ENCODE data around the gene SDK1.

Gene SDK1

GRCh38 chr7:4009211-4010060, 708.4 kb downstream of the SDK1 start:
- DNase-seq = no peak

GRCh38 chr7:4010061-4010605, 709.1 kb downstream of the SDK1 start:
- DNase-seq = no peak

DNA sequence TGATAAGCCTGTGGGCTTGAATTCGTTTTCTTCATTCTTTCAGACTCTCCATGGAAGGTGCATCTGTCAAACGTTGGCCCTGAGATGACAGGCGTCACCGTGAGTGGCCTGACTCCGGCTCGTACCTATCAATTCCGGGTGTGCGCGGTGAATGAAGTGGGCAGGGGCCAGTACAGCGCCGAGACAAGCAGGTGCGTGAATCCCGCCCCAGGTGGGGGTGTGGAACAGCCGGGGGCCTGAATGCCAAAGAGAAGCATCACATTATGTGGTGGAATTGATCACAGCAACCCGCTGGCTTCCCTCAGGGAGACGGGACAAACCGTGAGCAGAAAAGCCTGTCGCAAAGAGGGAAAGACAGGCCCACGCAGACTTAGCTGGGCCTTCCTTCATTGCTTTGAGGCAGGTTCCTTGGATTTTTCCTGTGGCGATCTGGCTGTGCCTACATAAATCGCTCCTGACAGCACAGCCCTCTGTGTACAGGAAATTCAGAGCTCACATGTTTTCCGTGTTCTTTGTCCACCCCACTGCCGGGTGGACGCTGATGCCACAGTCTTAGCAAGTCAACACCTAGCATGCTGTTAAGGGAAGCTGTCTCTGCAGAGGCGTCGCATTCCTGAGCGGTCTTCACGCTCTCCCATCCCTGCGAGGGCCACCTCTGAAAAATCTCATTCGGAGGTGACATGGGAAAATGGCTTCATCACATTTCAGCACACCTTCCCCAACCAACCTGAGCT, 710.0 kb downstream of the SDK1 start:
- DNase-seq = no peak

DNA sequence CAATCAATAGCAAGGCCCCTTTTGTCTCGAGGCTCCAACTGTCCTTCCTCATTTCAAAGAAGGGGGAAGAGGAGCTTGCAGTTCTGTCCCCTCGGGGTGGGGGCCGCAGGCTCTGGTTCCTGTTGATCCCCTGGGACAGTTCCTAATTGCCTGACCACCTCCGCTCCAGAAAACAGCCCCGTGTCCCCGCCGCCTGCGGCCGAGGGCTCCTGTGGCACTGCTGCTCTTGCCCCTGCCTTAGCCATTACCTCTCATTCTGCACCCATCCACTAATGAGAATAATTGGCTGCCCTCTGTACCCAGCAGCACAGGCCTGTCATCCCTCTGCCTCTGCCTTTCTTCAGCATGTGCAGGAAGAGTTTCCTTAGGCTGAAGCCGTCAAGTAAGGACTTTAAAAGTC, 712.7 kb downstream of the SDK1 start:
- DNase-seq = no peak

DNA sequence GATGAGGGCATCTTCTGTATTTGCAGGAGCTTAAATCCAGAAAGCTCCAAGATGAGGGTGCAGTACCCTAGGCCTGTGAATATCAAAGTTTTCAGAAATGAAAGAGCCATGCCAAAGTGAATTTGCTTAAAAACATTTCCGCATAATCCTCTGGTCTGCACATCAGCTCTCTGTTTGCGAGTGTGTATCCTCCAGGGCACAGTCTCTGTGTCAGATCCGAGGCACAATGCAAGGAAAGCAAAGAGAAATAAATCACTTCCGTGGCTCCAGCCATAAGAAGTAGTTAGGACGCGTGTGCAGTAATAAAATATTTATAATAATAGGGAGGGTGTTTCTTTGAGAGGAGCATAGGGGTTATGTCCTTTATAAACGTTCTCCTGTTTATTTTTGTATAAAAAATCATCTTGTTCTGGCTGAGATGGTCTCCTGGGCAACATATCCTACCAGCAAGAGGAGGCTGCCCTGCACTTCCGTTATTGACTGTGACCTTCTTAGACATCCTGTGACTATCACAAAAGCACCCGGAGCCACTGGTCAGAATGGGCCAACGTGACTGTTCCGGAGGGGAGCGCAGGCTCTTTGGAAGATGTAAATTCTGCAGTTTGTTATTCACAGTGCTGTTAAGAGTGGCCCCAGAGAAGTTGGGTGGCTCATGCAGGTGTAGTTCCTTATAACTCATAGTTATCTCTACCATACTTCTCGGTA, 713.4 kb downstream of the SDK1 start:
- DNase-seq = no peak

- DNase-seq = no peak
Measured at GRCh38 chr7:4015371-4015770, 714.3 kb downstream of the SDK1 start.

- no peak for DNase-seq
Measured at GRCh38 chr7:4015996-4016395, 714.9 kb downstream of the SDK1 start.

- no peak for DNase-seq
Measured at GRCh38 chr7:4017081-4017480, 716.0 kb downstream of the SDK1 start.

DNA sequence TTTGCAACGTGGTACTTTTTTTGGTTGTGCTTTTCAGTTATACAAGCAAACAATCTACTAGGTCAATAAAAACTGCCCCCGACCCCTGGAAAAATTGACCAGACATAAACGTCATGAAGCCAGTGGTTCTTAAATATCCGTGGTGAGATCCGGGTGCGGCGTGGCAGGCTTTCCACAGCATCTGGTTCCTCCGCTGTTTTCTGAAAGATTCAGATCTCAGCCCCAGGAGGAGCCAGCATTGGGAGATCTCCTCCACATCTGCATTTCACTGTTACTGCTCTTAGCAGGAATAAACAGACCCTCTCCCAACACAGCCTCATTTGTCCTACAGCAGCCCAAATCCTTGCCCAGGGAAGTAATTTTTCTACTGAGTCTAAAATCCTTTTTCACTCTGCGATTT, 716.7 kb downstream of the SDK1 start:
- DNase-seq = no peak

GRCh38 chr7:4018601-4019316, 717.7 kb downstream of the SDK1 start:
- no peak for DNase-seq

- DNase-seq = no peak
Measured at GRCh38 chr7:4020086-4020485, 719.0 kb downstream of the SDK1 start.

- no peak for DNase-seq
Measured at GRCh38 chr7:4021413-4021812, 720.4 kb downstream of the SDK1 start.

DNA sequence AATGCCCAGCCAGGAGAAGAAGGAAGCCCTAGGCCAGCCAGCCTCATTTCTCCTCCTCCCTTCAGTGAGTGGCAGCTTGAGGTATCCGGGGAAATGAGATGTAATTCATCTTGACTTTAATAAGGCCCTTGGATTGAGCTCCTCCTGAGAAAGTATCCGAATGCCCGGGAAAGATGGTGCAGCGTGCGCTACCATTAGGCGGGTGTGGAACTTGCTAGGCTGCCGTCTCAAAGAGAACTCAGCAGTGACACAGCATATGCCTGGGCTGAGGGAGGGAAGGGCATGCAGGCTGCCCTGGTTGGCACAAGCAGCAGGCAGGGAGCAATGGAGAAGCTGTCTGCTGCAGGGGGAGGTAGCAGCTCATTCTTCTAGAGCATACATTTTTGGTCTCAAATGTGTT, 721.2 kb downstream of the SDK1 start:
- DNase-seq = no peak

DNA sequence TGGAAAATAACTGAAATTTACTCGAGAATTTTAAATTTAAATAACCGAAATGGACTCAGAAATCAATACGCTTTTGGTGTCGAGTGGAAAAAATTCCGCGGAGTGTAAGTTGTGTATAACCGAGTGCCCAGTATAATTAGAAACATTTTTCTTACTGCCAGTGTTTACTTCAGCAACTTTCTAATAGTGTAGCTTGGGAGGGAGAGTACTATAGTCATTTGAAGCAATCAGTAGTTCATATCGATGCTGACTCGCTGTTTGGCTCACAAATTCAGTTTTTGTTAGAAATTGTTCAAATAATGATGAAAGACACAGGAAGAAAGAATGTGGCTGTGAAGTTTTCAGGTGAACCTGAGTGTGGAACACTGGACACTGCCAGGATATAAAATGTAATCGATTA, 722.5 kb downstream of the SDK1 start:
- no peak for DNase-seq

- no peak for DNase-seq
Measured at GRCh38 chr7:4024133-4024532, 723.1 kb downstream of the SDK1 start.

DNA sequence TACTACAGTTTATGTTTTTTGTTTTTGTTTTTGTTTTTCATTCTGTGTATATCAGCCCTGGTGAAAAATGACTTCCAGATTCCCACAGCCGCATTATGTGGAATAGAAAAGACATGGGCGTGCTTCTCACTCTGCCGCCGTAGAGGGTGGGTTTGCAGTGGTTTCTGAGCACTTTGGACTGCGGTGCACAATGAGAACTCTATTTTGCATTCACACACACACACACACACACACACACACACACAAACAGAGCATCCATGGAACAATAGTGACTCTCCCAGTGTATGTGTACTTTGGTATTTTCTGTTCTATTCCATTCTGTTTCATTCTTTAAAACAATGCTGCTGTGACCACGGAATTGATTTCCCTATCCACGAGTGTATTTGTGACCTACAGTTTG, 723.8 kb downstream of the SDK1 start:
- no peak for DNase-seq

GRCh38 chr7:4025210-4025609, 724.2 kb downstream of the SDK1 start:
- no peak for DNase-seq

DNA sequence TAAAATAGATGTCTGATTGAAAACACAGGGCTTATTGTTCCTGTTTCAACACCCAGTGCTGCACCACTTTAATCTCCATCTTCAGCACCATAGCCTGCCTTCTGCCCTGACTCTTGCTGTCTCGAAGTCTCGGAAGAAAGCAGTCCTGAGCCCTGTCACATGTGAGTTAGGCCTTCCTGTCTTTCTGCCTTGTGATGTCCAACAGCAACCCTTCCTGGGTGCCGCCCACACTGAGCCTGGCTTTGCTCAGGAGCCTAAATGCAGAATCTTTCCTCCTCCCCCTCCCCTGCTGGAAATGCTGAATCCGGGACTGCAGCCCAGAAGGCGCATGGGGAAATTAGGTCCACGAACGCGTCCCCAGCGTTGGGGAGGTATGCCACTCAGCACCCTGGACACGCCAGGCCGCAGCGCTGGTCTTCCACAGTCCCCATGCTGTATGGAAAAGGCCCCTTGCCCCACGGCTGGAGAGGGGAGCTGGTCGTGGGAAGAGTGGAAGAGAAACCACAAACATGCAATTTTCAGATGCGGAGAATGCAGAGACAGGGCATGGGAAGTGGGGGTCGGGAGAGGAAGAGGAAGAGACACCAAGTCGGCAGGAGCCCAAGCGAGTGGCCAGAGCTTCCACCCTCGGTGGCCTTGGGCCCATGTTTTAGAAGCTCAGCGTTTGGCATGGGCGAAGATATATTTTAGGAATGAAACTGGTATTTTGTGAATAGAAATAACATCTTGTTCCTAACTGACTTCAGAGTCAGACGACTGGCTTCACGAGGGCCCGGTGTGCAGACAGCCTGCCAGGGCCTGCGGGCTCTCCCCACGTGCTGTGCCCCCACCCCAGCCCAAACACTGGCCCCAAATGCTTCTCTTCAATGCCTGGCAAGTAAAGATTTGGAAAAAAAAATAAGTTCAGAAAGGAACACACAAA, 724.9 kb downstream of the SDK1 start:
- DNase-seq = no peak

- DNase-seq = no peak
Measured at GRCh38 chr7:4026941-4027486, 726.0 kb downstream of the SDK1 start.

GRCh38 chr7:4028221-4028620, 727.2 kb downstream of the SDK1 start:
- no peak for DNase-seq

DNA sequence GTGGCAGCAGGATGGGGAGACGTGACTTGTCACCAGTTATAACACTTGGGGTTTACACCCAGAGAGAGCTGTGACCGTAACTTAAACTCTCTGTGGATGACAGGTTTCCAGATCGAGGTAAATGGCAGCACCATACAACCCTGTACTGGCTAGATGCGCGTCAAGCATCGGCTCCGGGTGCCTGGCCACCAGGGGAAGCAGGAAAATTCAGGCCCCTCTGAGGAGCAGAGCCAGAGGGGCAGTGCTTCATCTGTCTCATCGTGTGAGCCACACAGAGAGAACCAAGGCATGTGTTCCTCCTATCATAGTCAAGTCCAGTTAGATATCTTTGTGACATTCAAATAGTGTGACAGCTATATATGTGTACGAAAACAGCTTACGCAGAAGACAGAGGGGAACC, 728.9 kb downstream of the SDK1 start:
- DNase-seq = no peak

Data from NCI-H446 treated with DMSO at 0.1 percent for 48 hours (cell line).